ENCODE measurements around the gene CALR3.
"Not testable (repeated sequence)": the region's sequence is repeated elsewhere in the genome, so short reads cannot be mapped to it uniquely, and the experiment has no call there.

CALR3 gene

DNA sequence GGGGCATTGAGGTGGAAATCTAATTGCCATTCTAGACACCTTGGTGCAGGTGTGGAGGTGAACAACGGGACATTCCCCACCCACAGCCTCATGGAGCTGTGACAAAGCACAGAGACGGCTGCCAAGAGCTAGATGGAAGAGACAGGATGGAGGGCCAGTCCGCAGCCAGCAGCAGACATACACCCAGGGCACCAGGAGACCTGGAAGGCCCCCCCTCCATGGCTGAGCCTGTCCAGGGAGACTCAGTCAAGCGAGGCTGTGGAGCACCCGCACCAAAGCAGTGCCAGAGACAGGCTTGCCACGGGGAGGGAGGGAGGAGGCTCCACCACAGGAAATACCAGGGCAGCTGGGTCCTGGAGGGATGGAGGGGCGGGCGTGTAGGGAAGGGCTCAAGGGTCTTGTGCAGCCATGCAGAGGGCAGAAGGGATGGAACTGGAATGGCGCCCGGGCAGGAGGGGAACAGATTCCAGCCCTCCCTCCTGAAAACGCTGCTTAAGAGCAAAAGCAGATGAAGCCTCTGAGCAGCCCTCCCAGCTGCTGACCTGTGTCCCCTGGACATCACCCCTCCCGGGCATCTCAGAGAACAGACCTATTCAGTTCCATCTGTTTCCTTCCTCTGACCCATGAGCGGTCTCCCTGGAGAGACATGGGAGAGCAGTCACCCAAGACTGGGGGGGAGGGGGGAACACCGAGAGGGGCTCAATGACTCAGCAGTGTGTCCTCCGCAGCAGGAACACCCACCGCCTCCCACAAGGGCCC lies 38.6 kb downstream of the CALR3 start:
- DNase-seq (ENCODE audit: low spot score) = no peak

DNA sequence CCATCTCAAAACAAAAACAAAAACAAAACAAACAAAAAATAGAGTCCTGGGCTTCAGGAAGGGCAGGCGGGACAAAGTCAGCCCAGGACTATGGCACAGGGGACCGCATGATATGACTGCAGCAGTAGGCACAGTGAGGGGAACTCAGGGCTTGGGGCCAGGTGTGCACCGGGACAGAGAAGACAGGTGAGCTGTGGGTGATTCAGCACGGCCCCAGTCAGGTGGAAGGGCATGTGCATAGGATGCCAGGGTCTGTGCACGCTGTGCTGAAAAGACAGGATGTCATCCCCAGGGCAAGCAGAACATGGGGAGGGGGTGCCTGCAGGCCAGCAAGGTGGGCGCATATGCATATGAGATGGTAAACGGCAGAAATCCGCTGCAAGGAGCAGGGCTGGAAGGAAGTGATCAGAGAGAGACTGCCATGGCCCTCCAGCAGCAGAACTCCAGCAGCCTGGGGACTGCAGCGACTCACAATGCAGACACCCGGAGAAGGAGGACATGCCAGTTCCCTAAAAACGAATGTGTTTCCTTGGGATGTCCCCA lies 39.2 kb downstream of the CALR3 start:
- no peak for DNase-seq (ENCODE audit: low spot score)

DNA sequence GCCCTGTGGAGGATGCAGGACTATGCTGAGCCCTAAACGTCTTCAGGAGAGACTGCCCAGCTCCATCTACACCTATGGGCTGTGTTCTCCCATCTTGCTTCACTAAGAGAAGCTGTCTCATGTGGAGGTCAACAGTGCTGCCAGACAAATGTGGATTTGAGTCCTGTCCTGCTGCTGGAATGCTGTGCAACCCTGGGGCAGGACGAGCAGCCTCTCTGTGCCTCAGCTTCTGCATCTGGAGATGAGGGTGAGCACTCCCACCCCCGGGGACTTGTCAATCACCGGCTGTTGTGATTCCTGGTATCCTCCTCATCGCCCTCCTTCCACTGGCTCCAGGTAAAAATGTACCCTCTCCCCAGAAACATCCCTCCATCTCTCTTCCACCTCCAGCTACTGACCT lies 40.5 kb downstream of the CALR3 start:
- no peak for DNase-seq (ENCODE audit: low spot score)

DNA sequence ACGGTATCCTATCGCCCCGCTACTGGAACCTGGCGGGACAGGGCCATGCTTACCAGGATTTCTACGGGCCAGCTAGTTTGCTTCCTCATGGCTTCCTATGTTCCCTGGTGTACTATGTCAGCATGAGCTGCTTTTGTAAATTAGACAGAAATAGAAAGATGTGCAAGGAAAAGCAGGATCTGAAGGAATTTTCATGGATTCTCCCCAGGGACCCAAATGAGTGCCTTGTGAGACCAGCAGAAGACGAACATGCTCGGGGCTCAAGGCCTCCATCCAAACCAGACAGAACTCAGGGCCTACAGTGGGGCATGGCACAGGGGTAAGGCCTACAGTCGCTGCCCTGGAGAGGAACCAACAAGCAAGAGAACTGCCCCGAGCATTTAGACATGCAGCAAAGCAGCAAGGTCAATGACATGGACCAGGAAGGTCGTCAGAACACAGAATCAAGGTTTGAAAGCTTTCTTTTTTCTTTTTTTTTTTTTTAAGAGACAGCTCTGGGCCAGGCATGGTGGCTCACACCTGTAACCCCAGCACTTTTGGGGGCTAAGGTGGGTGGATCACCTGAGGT lies 41.5 kb downstream of the CALR3 start:
- DNase-seq (ENCODE audit: low spot score) = no peak

DNA sequence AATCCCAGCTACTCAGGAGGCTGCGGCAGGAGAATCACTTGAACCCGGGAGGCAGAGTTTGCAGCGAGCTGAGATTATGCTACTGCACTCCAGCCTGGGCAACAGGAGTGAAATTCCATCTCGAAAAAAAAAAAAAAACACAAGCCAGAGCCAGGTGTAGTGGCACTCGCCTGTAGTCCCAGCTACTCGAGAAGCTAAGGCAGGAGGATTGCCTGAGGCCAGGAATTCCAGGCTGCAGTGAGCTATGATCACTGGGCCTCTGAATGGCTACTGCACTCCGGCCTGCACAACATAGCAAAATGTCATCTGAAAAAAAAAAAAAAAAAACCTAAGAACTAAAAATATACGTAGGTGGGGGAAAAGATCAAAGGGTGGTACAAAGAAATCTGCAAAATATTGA lies 43.6 kb downstream of the CALR3 start:
- DNase-seq (ENCODE audit: low spot score) = no peak

DNA sequence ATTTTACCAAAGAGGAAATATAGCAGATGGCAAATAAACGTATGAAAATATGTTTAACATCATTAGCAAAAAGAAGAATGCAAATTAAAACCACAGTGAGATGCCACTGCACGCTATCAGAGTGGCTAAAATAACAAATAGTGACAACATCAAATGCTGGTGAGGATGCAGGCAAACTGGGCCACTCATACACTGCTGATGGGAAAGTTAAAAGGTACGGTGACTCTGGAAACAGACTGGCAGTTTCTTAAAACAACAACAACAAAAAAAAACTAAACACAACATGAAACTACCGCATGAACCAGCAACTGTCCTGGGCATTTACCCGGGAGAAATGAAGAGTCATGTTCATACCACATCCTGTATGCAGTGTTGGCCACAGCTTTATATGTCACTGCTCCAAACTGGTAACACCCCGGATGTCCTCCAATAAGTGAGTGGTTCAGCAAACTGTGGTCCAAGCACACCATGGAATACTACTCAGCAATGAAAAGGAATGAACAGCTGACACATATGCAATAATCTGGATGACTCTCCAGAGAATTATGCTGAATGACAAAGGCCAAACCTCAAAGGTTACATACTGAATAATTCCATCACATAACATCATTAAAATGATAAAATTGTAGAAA lies 46.5 kb downstream of the CALR3 start:
- no peak for DNase-seq (ENCODE audit: low spot score)

DNA sequence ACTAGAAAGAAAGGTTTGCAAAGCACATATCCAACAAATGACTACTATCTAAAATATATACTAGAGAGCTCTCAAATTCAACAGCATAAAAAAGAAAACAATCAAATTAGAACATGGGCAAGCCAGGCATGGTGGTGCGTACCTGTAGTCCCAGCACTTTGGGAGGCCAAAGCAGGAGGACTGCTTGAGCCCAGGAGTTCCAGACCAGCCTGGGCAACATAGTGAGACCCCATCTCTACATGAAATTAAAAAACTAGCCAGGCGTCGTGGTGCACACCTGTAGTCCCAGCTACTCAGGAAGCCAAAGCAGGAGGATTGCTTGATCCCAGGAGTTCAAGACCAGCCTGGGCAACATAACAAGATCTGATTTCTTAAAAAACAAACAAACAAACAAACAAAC lies 47.1 kb downstream of the CALR3 start:
- DNase-seq (ENCODE audit: low spot score) = not testable (repeated sequence)

DNA sequence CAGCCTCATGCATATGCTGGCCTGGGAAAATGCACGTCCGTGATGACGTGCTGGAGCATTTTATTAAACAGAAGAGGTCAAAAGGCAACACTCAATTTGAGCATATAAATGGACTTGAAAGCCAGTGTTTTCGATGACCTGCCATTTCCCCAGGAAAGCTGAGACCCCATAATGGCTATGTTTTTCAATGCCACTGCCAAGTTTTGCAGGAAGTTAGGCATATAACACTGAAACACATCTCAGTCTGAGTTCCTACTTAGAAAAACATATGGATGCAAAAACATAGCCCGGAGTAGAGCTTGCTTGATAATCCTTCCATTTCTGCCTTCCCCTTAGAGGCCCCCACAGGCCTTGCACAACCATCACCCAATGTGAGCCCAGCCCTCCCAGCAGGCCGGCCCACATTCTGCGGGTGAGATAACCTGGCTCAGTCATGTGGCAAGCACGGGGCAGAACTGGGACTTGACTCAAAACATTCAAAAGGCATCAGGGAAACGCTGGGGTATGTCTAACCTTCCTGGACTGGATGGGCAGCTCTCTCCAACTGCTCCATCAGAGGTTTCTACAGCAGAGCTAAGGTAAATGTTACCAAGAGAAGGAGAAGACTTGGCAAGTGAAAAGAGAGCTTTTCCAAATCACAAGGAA lies 49.1 kb downstream of the CALR3 start:
- DNase-seq (ENCODE audit: low spot score) = no peak

DNA sequence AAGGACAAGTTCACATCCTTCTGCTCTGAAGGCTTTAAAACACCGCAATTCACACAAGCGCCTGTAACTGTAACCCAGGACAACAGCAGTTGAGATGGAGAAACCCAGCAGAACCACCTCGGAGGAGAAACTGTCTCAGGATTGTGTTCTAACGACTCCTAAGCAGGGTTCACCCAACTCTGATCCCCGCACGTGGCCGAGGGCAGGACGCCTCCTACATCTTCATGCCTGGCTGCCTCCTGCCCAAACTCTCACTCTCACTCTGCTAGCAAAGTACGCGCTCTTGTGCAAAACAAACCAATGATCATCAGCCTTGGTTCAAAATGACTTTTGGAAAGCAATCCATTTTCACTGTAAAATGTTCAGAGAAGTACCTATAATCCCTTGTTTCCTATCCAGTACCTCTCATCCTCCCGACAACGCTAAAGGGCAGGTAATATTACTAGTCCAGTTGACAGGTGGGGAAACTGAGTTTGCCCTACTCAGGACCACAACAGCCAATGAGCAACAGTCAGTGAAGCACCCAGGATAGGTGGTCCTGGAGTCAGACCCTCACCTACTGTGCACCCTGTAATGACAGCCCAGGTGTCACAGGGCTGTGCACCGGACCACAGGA lies 49.8 kb downstream of the CALR3 start:
- no peak for DNase-seq (ENCODE audit: low spot score)

DNA sequence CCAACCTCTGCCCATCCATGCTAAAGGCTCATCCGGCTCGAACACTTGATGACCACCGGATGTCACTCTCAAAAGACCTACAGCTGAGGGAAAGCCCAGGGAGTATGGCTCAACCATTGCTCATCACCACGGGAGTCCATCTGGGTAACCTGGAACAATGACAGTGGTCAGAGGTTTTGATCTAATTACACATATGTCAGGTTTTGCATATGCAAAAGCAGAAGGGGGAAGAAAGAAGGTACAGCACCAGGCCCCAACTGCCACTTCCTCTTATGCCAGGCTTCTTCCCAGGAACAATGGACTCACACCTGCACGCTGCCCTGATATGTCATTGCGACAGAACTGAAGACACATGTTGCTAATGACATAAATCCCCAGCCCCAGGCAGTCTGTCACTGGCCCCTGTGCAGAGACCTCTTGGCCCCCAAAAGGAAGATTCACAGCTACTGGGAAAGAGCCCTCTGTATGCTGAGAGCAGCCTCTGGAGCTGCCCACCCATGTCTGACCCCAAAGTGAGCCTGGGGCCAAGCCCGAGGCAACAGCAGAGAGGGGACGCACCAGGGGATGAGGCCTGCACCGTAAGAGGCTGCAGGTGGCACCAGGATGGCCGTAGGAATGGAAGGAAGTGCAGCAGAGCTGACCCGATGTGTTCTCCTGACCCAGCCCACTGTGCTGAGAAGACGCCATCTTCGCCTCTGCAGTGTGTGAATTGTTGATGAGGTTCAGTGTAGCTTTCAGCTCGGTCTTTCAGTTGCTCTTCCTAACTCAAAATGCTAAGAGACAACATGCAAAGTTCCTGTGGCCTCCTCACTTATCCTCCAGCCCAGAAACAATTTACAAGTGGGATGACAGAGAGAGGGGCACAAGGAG lies 50.5 kb downstream of the CALR3 start:
- DNase-seq (ENCODE audit: low spot score) = no peak

DNA sequence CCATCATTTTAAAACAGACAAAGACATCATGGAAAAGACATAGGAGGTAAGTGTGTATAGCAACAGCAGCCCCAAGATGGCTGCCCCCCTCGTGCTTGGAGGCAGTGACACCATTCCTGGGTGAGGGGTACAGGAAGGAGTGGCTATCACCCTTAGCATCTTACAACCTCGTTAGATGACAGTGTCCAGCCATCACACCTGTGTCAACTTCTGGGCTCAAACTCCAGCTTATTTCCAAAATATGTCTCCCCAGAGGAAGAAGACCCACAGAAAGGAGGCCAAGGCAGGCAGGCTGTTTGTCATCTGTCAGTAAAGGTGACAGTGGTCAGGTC lies 51.7 kb downstream of the CALR3 start:
- DNase-seq (ENCODE audit: low spot score) = no peak

DNA sequence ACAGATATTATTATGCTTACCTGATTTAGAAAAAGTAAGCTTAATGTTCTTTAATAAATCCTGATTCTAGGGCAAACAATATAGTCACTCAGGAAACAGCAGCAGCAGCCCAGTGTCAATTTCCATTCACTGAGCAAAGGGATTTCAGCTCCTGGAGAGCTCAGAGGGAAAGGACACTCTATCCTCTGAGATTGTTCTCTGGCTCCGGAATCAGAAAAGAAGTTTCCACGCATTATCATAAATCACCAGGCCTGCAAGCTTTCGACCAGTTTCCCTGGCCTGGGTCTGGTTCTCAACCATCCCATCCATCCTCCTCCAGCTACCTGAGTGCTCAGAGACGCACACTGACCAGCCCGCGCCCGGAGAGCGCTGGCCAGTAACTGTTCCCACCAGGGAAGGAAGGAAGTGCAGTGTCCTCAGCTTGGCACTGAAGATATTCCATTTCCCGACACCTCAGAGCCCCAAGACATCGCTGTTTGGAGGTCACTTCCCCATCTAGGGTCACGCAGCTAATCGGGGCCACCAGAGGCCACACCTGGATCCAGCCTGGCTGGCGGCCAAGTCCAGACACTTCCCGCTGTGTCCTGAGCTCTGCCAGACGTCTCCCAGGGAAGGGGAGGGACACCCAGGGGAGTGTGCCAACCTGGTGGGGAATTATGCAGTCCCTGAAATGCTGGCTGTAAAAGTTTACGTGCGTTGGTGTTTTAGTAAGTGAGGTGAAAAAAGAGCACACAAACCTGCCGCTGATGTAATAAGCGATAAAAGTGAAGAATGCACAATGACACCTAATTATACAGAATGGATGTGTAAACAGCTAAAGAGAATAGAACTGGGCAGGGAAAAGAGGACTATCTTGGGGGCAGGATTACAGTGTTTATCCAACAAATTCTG lies 53.3 kb downstream of the CALR3 start:
- no peak for DNase-seq (ENCODE audit: low spot score)

DNA sequence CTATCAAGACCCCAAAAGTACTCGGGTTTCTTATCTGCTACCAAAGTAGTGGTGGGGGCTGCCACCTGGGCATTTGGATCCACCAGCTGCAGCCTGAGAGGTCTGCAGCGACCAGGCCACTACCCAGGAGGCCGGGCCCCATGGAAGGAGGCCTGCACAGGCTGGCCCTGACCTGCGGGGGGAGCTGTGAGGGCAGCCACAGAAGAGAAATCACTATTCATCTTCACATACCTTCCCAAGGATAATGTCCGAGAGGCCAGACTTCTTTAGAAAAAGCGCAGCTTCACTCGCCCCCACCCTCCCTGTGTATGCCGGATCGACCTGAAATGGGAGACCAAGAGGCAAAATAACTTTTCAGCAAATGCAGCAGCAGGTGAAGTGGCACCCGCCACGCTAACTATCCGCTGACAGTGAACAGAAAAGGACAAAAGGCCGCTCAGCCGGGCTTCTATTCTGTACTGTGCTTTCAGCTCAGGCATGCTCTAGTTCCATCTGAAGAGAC lies 54.3 kb downstream of the CALR3 start:
- DNase-seq (ENCODE audit: low spot score) = no peak

DNA sequence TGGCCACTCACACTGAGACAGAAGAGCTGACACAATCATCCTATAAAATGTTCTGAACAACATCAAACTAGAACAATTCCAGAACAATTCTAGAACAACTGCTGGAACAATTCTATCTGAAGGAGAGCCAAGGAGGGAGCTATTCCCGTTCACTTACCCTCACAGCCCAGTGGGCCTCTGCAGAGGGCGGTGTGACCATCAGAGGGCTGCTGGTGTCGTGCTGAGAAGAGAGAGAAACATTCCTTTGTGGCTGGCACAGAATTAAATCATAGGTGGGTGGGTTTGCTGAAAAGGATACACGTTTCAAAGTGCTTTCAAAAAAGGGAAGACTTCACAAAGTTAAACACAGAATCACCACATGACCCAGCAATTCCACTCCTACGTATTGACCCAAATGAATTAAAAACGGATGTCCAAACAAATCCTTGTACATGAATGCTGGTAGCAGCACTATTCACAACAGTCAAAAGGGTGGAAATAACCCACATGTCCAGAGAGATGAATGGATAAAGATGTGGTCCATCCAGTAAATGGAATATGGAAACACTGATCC lies 59.1 kb downstream of the CALR3 start:
- no peak for DNase-seq (ENCODE audit: low spot score)

DNA sequence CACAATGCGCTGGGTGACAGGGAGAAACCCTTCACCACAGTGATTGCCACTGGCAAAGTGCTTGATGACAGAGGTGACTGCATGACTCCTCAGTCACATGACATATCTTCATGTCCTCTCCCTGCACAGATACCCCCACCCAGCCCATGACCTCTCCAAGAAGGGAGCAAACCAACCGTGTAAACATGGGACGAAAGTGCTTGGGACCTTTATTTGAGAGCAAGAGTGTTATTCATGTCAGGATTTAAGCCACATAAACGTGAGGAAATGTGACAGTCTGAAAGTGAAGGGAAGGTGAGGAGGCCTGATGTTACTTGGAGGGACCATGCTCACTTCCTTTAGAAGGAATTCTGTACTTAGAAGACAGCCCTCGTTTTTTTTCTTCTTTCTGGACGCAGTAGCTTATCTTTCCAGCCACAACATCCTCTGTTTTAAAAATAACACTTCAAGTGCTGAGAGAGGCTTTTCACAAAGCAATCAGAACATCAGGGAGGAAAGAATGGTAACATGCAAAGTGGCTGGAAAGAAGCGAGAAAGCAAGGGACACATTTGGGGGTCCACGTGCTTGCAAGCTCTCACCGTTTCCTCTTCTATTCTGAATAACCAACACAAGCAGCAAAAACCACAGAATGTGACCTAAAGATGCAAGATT lies 59.8 kb downstream of the CALR3 start:
- peak; percentile 45 for DNase-seq (ENCODE audit: low spot score)

DNA sequence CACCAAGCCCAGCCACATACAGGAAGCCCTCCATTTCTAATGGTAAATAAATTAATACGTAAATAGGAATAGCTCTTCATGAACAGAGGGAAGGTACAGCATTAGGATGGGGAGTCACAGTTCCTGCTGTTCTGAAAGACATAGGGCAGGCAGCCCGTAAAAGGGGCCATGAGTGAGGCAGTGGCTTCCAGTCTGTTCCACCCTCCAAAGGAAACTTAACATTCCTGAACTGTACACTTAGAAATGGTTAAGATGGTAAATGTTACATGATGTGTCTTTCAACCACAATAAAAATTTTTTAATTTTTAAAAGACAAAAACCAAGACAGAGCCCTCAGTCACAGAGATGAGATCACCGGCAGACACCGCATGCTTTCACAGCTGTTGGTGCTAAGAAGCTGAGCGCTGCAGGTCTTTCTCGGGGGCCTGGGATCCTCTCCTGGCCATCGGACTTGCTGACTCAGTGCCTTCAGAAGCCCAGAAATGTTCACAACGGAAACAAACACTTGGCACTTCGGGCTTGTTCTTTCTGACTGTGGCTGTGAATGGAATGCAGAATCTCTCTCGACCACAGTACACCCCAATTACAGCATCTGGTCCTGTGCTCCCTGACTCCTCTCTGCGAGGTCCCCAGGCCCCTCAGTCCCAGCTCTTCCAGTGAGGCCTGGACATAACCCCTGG lies 60.6 kb downstream of the CALR3 start:
- DNase-seq (ENCODE audit: low spot score) = peak; percentile 54

DNA sequence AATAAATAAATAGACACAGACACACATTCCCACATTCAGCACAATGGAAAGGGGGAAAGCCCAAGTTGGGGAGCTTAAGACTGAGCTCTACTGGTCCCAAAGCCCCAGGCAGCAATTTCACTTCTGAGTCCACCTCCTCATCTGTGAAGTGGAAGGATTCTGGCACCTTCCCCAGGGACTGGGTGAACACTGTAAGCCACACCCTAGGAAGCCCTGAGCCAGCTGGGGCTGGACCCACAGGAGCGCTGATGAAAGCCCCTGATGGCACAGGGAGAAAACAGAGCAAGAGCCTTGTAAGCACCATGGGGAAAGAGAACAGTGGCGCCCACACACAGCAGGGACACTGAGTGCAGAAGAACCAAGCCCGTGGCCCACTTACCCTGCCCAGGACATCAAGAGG lies 62.0 kb downstream of the CALR3 start:
- no peak for DNase-seq (ENCODE audit: low spot score)

DNA sequence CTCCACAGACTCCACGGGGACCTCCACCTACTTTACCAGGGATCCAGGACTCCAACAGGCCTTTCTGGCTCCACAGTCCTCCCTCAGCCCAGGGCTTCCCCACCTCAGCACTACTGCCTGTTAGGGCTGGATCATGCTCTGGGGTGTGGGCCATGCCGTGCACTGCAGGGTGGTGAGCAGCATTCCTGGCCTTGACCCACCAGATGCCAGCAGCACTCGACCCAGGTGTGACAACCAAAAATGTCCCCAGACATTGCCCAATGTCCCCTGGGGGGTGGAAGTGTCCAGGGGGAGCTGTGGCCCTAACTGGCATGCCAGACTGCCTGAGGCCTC lies 66.2 kb downstream of the CALR3 start:
- no peak for DNase-seq (ENCODE audit: low spot score)
